DMS114 treated with DMSO at 0.1 percent for 48 hours (cell line): ENCODE measurements around the gene GGTA1.

Experiments used
- DNase-seq: peaks from one replicate; lab custom pipeline; 2025; ENCODE audit not compliant: unreplicated experiment; lab: John Stamatoyannopoulos, UW

The GGTA1 gene

DNA sequence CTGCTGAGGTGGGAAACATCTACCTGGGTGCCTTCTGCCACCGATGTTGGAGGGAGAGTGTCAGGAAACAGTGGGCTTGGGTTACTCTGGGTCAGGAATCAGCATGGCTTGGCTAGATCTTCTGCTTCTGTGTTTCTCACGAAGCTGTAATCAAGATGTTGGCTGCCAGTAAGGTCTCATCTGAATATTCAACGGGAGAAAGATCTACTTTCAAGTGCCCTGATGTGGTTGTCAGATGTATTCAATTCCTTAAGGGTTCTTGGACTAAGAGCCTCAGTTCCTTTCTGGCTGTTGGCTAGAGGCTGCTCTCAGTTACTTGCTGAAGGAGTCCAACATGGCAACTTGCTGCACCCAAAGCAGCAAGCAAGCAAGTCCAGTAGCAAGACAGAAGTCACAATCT is 87.7 kb downstream of the GGTA1 start:
- DNase-seq: no peak

DNA sequence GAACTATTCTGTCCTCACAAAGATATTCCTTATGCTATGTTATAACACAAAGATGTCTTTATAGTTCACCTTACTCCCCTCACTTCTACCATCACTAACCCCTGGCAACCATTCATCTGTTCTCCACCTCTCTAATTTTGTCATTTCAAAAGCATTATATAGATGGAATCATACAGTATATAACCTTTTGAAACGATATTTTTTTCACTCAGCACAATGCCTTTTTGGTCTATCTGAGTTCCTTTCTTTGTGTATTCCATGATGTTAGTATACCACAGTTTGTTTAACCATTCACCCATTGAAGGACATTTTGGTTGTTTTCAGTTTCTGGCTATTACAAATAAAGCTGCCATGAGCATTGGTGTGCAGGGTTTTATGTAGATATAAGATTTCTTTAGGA is 93.7 kb downstream of the GGTA1 start:
- no peak for DNase-seq
